WI38 (cell line): Measurements from ENCODE around the gene ETV6.

ENCODE experiments used
- H3K4me3 ChIP-seq: 2 replicates; pipeline ENCODE4 v1.5.1; 2011; ENCODE audit warnings: low read depth, mild to moderate bottlenecking, control low read depth, low read length
- TF ChIP-seq, protein P1 (sequence below): IDR thresholded peaks from 2 replicates; pipeline ENCODE4 v1.5.1; 2012; ENCODE audit warnings: low read depth, mild to moderate bottlenecking, control low read depth, low read length

The ETV6 gene

DNA sequence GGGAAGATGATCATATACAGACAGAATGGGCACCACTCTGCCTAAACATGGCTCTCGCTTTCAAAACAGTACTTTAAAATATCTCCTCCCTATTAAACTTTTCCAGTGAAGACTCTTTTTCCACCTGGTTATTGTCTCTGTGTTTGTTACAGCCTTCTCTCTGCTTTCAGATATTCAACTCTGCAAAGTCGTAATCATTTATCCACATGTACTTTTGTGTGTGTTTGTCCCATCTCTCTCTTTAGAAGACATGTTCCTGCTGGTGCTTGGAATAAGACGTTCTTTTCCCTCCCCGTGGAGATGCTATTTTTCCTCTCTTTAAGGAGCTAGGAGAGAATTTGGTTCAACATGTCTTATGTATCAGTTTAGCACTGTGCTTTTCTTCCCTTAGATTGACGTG lies 45.1 kb downstream of the ETV6 start:
- no peak overlapping the region for H3K4me3 ChIP-seq
- TF ChIP-seq, protein P1, sequence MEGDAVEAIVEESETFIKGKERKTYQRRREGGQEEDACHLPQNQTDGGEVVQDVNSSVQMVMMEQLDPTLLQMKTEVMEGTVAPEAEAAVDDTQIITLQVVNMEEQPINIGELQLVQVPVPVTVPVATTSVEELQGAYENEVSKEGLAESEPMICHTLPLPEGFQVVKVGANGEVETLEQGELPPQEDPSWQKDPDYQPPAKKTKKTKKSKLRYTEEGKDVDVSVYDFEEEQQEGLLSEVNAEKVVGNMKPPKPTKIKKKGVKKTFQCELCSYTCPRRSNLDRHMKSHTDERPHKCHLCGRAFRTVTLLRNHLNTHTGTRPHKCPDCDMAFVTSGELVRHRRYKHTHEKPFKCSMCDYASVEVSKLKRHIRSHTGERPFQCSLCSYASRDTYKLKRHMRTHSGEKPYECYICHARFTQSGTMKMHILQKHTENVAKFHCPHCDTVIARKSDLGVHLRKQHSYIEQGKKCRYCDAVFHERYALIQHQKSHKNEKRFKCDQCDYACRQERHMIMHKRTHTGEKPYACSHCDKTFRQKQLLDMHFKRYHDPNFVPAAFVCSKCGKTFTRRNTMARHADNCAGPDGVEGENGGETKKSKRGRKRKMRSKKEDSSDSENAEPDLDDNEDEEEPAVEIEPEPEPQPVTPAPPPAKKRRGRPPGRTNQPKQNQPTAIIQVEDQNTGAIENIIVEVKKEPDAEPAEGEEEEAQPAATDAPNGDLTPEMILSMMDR = no peak

DNA sequence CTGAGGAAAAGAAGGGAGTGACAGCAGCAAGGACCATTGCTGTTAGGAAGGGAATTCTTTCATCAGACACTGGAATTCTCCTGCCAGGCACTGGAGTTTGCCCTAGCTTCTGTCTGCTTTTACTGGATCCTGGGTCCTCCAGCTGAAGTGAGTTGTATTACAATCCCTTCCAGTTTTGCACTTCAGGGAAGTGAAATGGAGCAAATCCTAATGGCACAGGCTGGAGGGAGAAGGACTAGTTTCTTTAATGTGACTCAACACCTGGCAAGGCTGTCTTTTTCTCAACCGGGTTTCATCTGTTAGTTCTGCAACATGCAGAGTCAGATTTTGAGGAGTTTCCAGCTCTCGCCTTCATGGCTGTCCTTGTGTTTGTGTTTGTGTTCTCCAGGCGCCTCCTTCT lies 45.8 kb downstream of the ETV6 start:
- TF ChIP-seq, protein P1 = no peak
- no peak overlapping the region for H3K4me3 ChIP-seq

DNA sequence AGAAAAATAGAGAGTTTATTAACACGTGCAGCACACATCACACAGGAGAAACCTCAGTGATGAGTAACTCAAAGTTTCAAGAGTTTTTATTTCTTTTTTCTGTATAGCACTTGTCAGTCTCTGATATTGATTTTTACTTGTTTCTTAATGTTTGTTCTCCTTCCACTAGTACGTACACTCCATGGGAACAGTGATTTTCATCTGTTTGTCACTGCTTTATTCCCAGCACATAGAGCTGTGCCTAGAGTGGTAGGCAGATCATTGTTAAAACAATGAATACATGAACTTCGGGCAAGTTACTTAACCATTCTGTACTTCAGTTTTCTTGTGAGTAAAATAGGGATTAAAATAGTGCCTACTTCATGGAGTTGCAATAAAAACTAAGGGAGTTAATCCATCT lies 46.6 kb downstream of the ETV6 start:
- no peak overlapping the region for H3K4me3 ChIP-seq
- TF ChIP-seq, protein P1 = no peak

DNA sequence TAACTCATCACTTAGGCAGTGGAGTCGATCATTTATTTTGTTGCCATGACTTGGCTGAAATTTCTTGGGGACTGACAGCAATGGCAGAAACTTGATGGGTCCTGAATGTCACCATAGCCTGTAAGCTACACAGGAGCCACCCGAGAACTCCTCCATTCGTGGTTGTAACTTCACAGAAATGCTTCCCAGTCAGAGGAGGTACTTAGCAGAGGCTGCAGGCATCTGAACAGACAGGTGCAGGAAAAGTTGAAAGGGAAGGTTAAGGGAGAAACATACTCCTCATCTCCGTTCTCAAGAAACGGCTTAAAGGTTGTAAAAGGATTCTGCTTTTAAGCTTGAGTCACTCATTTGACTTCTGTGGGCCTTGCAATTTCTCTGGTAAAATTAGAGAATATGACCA lies 47.7 kb downstream of the ETV6 start:
- H3K4me3 ChIP-seq = no peak overlapping the region

DNA sequence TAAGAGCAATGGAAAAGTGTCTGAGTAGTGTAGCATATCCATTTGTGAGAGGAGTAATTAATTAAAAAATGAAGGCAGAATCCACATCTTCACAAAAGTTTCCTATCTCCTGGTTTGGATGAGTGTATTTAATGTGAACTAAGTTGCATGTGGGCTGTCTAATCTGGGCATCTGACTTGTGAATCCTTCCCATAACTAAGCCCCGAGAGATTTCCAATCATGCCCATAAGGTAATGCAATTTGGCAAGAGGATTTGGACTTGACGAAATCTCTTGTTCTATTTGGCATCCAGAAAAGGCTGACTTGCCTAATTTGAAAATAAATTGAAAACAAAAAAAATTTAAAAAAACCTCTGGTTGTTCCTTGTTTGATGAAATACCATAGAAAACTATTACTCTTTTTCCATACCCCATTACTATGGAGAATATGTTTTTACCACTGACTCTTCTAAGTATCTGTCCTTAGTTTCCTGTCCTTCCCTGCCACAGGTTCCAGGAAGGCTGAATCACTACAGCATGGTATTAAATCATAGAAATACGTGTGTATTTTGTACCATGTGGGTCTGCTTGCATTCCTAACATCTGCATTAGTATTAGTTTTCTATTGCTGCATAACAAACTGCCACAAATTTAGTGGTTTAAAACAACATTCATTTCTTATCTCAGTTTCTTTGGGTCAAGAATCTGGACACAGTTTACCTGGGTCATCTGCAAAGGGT lies 48.4 kb downstream of the ETV6 start:
- TF ChIP-seq, protein P1 = no peak
- H3K4me3 ChIP-seq = no peak overlapping the region

More for the DNA sequence above, 47.7 kb downstream of the ETV6 start:
- TF ChIP-seq, protein P1 = no peak

DNA sequence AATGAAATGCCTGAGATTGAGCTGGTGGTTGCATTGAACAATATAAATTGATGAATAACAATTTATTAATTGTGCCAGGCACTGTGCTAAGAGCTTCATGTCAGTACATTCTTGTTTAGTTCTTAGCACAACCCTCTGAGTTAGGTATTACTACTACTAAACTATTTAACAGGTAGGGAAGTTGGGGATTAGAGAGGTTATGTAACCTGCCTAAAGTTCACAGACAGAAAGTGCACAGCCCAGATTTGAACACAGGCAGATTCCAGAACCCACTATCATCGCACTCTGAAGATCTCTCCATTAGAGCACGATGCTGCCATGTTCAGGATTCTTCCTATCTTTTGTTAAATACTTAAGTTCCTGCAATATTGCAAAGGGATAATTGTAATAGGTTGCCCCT lies 49.3 kb downstream of the ETV6 start:
- TF ChIP-seq, protein P1 = no peak
- H3K4me3 ChIP-seq = no peak overlapping the region

DNA sequence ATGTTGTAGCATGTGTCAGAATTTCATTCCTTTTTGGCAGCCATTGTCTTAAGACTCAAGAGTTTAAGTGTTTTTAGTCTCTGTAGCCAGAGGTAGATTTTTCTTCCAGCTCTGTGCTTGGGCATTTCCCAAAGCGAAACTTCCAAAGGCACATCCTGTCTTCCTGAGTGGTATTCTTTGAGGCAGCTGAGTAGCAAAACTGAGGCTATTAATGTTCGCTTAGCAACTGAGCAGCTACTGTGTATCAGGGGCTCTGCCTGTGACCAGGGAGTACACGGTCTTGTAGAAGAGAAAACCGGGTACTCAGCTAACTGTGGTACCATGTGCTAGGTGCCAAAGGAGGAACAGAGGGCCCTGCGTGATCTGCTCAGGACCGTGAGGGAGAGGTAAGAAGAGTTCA lies 52.0 kb downstream of the ETV6 start:
- TF ChIP-seq, protein P1 = no peak
- H3K4me3 ChIP-seq = no peak overlapping the region
